Body of pancreas (tissue), 4 donors: ENCODE results near the gene GLIS2.

ENCODE experiments used
- POLR2A ChIP-seq, 3 donors: fragments of 450-650 bp; IDR thresholded peaks; one replicate each; pipeline ENCODE4 v1.6.1; 2016; ENCODE audit warnings: antibody characterized with exemption in 3 of 3, mild to moderate bottlenecking in 2 of 3
- TF ChIP-seq, protein P1 (sequence below), 7 experiments: fragments of 450-650 bp in 4 of 7; fragments of 200-600 bp in 3 of 7; sonication (generic) in 3 of 7; IDR thresholded peaks; one replicate each; pipeline ENCODE4 v1.5.1; 2016 to 2019; ENCODE audit warnings: antibody characterized with exemption in 7 of 7

- TF ChIP-seq, protein P1, sequence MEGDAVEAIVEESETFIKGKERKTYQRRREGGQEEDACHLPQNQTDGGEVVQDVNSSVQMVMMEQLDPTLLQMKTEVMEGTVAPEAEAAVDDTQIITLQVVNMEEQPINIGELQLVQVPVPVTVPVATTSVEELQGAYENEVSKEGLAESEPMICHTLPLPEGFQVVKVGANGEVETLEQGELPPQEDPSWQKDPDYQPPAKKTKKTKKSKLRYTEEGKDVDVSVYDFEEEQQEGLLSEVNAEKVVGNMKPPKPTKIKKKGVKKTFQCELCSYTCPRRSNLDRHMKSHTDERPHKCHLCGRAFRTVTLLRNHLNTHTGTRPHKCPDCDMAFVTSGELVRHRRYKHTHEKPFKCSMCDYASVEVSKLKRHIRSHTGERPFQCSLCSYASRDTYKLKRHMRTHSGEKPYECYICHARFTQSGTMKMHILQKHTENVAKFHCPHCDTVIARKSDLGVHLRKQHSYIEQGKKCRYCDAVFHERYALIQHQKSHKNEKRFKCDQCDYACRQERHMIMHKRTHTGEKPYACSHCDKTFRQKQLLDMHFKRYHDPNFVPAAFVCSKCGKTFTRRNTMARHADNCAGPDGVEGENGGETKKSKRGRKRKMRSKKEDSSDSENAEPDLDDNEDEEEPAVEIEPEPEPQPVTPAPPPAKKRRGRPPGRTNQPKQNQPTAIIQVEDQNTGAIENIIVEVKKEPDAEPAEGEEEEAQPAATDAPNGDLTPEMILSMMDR (IDR thresholded peaks at IDR 0.05), result peak in 1 of 7 experiments; percentile 8
- TF ChIP-seq POLR2A (IDR thresholded peaks at IDR 0.05), result peak; percentile 49 to 71 (median 69)
These were observed at the start of gene GLIS2 for GRCh38 chr16:4315186-4316107.
